H1 (cell line): ENCODE results near the gene RFX2. TPM values are rescaled to one million over a fixed set of nuclear protein-coding genes. Genes with fewer than 3 reads are reported as not detected.

Source experiments
- CTCF ChIA-PET: fragments of 300-600 bp; sonication (Branson Sonifier 250); formaldehyde crosslinking; loops from one replicate; lab custom pipeline; 2021; ENCODE audit not compliant: partially characterized antibody; lab: Charles Lee
- POLR2A ChIA-PET: fragments of 300-600 bp; sonication (Branson Sonifier 250); formaldehyde crosslinking; loops from one replicate; lab custom pipeline; 2021; ENCODE audit warnings: inconsistent platforms; ENCODE audit not compliant: partially characterized antibody; lab: Charles Lee
- DNase-seq, 2 experiments: peaks; one replicate each; pipeline versions ENCODE4 v3.0.0 to v3.0.0-alpha.2; 2010 to 2022; ENCODE audit warnings: low spot score in 2 of 2, low read depth in 1 of 2, mixed read lengths in 1 of 2
- FAIRE-seq: peaks from 2 replicates; lab custom pipeline; 2011; peaks lifted over from hg19 to GRCh38; lab: Jason Lieb, UNC
- H2AFZ ChIP-seq: 2 replicates; pipeline ENCODE4 v1.8.1; 2012; ENCODE audit warnings: low read length, inconsistent platforms
- H2AK5ac ChIP-seq: 2 replicates; pipeline ENCODE4 v1.6.1; 2013; ENCODE audit warnings: low read depth, low read length
- H2BK120ac ChIP-seq: replicated peaks from 2 replicates; pipeline ENCODE3; 2013; ENCODE audit warnings: low read depth, low read length, inconsistent platforms
- H2BK12ac ChIP-seq: 2 replicates; pipeline ENCODE4 v1.6.1; 2013; ENCODE audit warnings: low read depth, low read length
- H2BK15ac ChIP-seq: 2 replicates; pipeline ENCODE4 v1.6.1; 2013; ENCODE audit warnings: low read length
- H2BK20ac ChIP-seq: 2 replicates; pipeline ENCODE4 v1.6.1; 2013; ENCODE audit warnings: low read length
- H2BK5ac ChIP-seq: 2 replicates; pipeline ENCODE4 v1.6.1; 2013; ENCODE audit warnings: low read depth, low read length
- H3K14ac ChIP-seq: 2 replicates; pipeline ENCODE4 v1.6.1; 2013; ENCODE audit warnings: inconsistent platforms; ENCODE audit not compliant: insufficient read length
- H3K18ac ChIP-seq: 2 replicates; pipeline ENCODE4 v1.6.1; 2013; ENCODE audit warnings: low read length; ENCODE audit errors: extremely low read depth
- H3K23ac ChIP-seq: 2 replicates; pipeline ENCODE4 v1.6.1; 2013; ENCODE audit warnings: inconsistent platforms; ENCODE audit not compliant: insufficient read length
- H3K23me2 ChIP-seq: 2 replicates; pipeline ENCODE4 v1.6.1; 2013; ENCODE audit warnings: low read depth, low read length
- H3K27ac ChIP-seq: 2 replicates; pipeline ENCODE4 v1.6.1; 2011; ENCODE audit warnings: low read depth, low read length, inconsistent platforms
- H3K27me3 ChIP-seq, 4 experiments: replicated peaks in 1 of 4; 1 replicate in 1 of 4; 2 replicates in 3 of 4; pipeline versions ENCODE4 v1.6.1 to v1.8.1; 2011 to 2013; ENCODE audit warnings: low read length in 3 of 4, mild to moderate bottlenecking in 3 of 4, inconsistent platforms in 2 of 4, mixed read lengths in 2 of 4, moderate library complexity in 1 of 4; ENCODE audit not compliant: control insufficient read depth in 3 of 4, insufficient read depth in 3 of 4; ENCODE audit errors: extremely low read depth in 1 of 4
- H3K36me3 ChIP-seq, 4 experiments: 2 replicates each; pipeline versions ENCODE4 v1.6.1 to v1.8.1; 2011 to 2013; ENCODE audit warnings: mild to moderate bottlenecking in 4 of 4, low read length in 3 of 4, moderate library complexity in 2 of 4, control low read depth in 1 of 4, inconsistent platforms in 1 of 4; ENCODE audit not compliant: insufficient read depth in 4 of 4, control insufficient read depth in 2 of 4
- H3K4ac ChIP-seq: replicated peaks from 2 replicates; pipeline ENCODE3; 2013; ENCODE audit warnings: low read length, low read depth, mixed read lengths, inconsistent platforms; ENCODE audit not compliant: insufficient read length
- H3K4me1 ChIP-seq, 4 experiments: replicated peaks in 1 of 4; 1 replicate in 1 of 4; 2 replicates in 3 of 4; pipeline versions ENCODE4 v1.6.1 to v1.8.1; 2011 to 2013; ENCODE audit warnings: low read length in 3 of 4, inconsistent platforms in 2 of 4, mixed read lengths in 1 of 4; ENCODE audit not compliant: insufficient read depth in 4 of 4, control insufficient read depth in 3 of 4
- H3K4me2 ChIP-seq, 2 experiments: 2 replicates each; pipeline versions ENCODE4 v1.6.1 to v1.8.1; 2011 to 2013; ENCODE audit warnings: low read depth in 2 of 2, low read length in 2 of 2, control low read depth in 1 of 2, inconsistent platforms in 1 of 2, mild to moderate bottlenecking in 1 of 2; ENCODE audit not compliant: insufficient read depth in 1 of 2
- H3K4me3 ChIP-seq, 4 experiments: fragments of 200-600, 300-600 bp in 1 of 4; sonication (generic), shearing (Covaris generic), sonication (Bioruptor Twin) in 1 of 4; 2 replicates each; pipeline versions ENCODE4 v1.5.1 to v1.8.1; 2011 to 2016; ENCODE audit warnings: low read length in 4 of 4, low read depth in 3 of 4, control low read depth in 2 of 4, inconsistent platforms in 2 of 4, mild to moderate bottlenecking in 2 of 4, mixed read lengths in 1 of 4, moderate library complexity in 1 of 4; ENCODE audit not compliant: insufficient read depth in 2 of 4; ENCODE audit errors: extremely low read depth in 1 of 4
- H3K56ac ChIP-seq: replicated peaks from 2 replicates; pipeline ENCODE3; 2013; ENCODE audit warnings: low read depth, mild to moderate bottlenecking, mixed read lengths, low read length, inconsistent platforms; ENCODE audit not compliant: insufficient read length
- H3K79me1 ChIP-seq: 2 replicates; pipeline ENCODE4 v1.6.1; 2013; ENCODE audit warnings: low read depth, low read length, control low read depth
- H3K79me2 ChIP-seq, 2 experiments: 2 replicates each; pipeline versions ENCODE4 v1.6.1 to v1.8.1; 2012 to 2013; ENCODE audit warnings: low read length in 2 of 2, mild to moderate bottlenecking in 2 of 2, inconsistent platforms in 1 of 2; ENCODE audit not compliant: insufficient read depth in 2 of 2, control insufficient read depth in 1 of 2
- H3K9ac ChIP-seq, 4 experiments: replicated peaks in 1 of 4; 1 replicate in 1 of 4; 2 replicates in 3 of 4; pipeline versions ENCODE4 v1.6.1 to v1.8.1; 2011 to 2013; ENCODE audit warnings: low read depth in 3 of 4, low read length in 3 of 4, control low read depth in 2 of 4, mild to moderate bottlenecking in 2 of 4, moderate library complexity in 2 of 4, inconsistent platforms in 1 of 4; ENCODE audit errors: extremely low read depth in 1 of 4
- H3K9me3 ChIP-seq, 2 experiments: 2 replicates each; pipeline versions ENCODE4 v1.6.1 to v1.8.1; 2012 to 2013; ENCODE audit warnings: mild to moderate bottlenecking in 2 of 2, moderate library complexity in 2 of 2, control low read depth in 1 of 2, inconsistent platforms in 1 of 2, low read depth in 1 of 2, low read length in 1 of 2, mixed read lengths in 1 of 2; ENCODE audit not compliant: insufficient read depth in 2 of 2
- H4K20me1 ChIP-seq, 2 experiments: replicated peaks in 1 of 2; 2 replicates each; pipeline versions ENCODE3 to v1.8.1; 2011 to 2013; ENCODE audit warnings: inconsistent platforms in 2 of 2, low read length in 2 of 2, mild to moderate bottlenecking in 1 of 2; ENCODE audit not compliant: insufficient read depth in 2 of 2, control insufficient read depth in 1 of 2
- H4K5ac ChIP-seq: 2 replicates; pipeline ENCODE4 v1.6.1; 2013; ENCODE audit warnings: low read length, low read depth, mixed read lengths, inconsistent platforms; ENCODE audit not compliant: insufficient read length
- H4K8ac ChIP-seq: 2 replicates; pipeline ENCODE4 v1.8.0; 2013; ENCODE audit warnings: mild to moderate bottlenecking, moderate library complexity, low read length, inconsistent platforms; ENCODE audit not compliant: insufficient read depth; ENCODE audit errors: extremely low read depth
- H4K91ac ChIP-seq: replicated peaks from 2 replicates; pipeline ENCODE3; 2013; ENCODE audit warnings: low read length, mixed read lengths, inconsistent platforms; ENCODE audit not compliant: insufficient read length
- BCL11A ChIP-seq, 2 experiments: IDR thresholded peaks; one replicate each; pipeline ENCODE4 v1.6.1; 2011; ENCODE audit warnings: low read depth in 2 of 2, low read length in 2 of 2, mild to moderate bottlenecking in 2 of 2
- CBX5 ChIP-seq: fragments of 300-800, 300-1000 bp; sonication (generic); IDR thresholded peaks from 2 replicates; pipeline ENCODE4 v1.7.1; 2016; ENCODE audit warnings: antibody characterized with exemption, low read length, low read depth
- EGR1 ChIP-seq: IDR thresholded peaks from 2 replicates; pipeline ENCODE4 v1.6.1; 2011; ENCODE audit warnings: low read depth, low read length, borderline replicate concordance
- EP300 ChIP-seq, 2 experiments: IDR thresholded peaks; 1 replicate in 1 of 2; 2 replicates in 1 of 2; pipeline ENCODE4 v1.6.1; 2011 to 2012; ENCODE audit warnings: low read depth in 2 of 2, low read length in 2 of 2, mild to moderate bottlenecking in 2 of 2, borderline replicate concordance in 1 of 2, inconsistent platforms in 1 of 2, moderate library complexity in 1 of 2
- GABPA ChIP-seq: IDR thresholded peaks from 2 replicates; pipeline ENCODE4 v1.6.1; 2011; ENCODE audit warnings: mild to moderate bottlenecking, low read length, moderate library complexity, borderline replicate concordance; ENCODE audit not compliant: insufficient read depth
- MAX ChIP-seq: IDR thresholded peaks from 2 replicates; pipeline ENCODE4 v1.6.1; 2012; ENCODE audit warnings: inconsistent platforms
- SAP30 ChIP-seq: fragments of 300-600 bp; sonication (generic); IDR thresholded peaks from 2 replicates; pipeline ENCODE4 v1.7.1; 2012; ENCODE audit warnings: low read length, moderate library complexity, mild to moderate bottlenecking, inconsistent platforms; ENCODE audit not compliant: insufficient read depth, insufficient replicate concordance
- TAF1 ChIP-seq: IDR thresholded peaks from 2 replicates; pipeline ENCODE4 v1.6.1; 2011; ENCODE audit warnings: mild to moderate bottlenecking, low read depth, low read length
- TEAD4 ChIP-seq: IDR thresholded peaks from 2 replicates; pipeline ENCODE4 v1.6.1; 2012; ENCODE audit warnings: low read depth, low read length, inconsistent platforms, mixed read lengths
- YY1 ChIP-seq: IDR thresholded peaks from 2 replicates; pipeline ENCODE4 v1.6.1; 2011; ENCODE audit warnings: low read depth, mild to moderate bottlenecking, low read length
- WGBS, 2 experiments: shearing (Covaris generic) in 1 of 2; methylation state at CpG; one replicate each; pipeline versions ENCODE4 v1.1.6 to v1.1.7; 2013 to 2015; ENCODE audit warnings: low lambda C conversion rate in 2 of 2, mixed read lengths in 2 of 2, inconsistent platforms in 1 of 2, low coverage in 1 of 2, missing lambda C conversion rate in 1 of 2; ENCODE audit not compliant: insufficient replicate concordance in 2 of 2, insufficient coverage in 1 of 2, insufficient read length in 1 of 2; ENCODE audit errors: extremely low coverage in 1 of 2, missing lambda C conversion rate in 1 of 2; 5-methylcytosine and 5-hydroxymethylcytosine counted together
- polyA plus RNA-seq, 7 experiments: library from polyadenylated mRNA; depleted of rRNA in 3 of 7; stranded (reverse) in 5 of 7; unstranded in 2 of 7; fragments of >200 nt in 5 of 7; fragments of 200-250 nt in 2 of 7; gene quantifications; 1 replicate in 5 of 7; 2 replicates in 1 of 7; 4 replicates in 1 of 7; pipeline versions ENCODE4 v1.2.1 to v1.2.3, GENCODE V29; 2011 to 2013; ENCODE audit warnings: missing spikeins in 2 of 7, mixed read lengths in 2 of 7
- total RNA-seq: library from RNA; stranded (reverse); fragmentation: NEBNext Ultra II Directional; extraction: Animal tissue kit (Norgen Biotek cat#: 25700); gene quantifications from 2 replicates; pipeline ENCODE4 v1.2.1, GENCODE V29; 2021

RFX2 gene
- total and polyA plus RNA-seq, 2 of the 8 experiments (the other 6 are each of a cell fraction or from before 2014, with no cell fraction given) = 4.8 to 5.3 TPM

DNA sequence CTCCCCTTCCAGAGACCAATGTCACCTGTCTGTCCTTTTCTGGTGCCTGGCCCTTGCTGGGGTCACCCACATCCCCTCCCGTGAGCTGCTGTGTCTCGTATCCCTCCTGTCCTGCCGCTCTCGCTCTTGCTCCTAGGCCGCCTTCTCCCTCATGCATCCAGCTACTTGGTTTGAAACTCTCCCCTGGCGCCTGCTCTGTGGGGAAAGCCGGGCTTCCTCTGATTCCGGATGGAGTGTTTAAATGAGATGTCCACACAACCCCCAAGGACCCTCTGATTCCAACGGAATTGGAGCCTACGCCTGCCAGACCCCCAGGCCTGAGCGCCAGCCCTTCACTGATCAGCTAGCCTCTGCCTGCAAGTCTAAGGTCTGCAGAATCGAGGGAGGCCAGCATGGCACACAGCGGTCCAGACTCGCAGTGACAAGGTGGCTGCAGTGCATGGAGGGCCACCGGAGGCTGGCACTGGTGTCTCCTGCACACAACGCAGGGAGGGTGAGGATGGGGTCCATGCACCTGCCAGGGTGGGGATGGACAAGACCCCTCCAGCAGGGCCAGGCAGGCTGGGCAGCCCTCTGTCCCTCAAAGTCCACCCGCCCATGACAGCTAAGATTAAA, 47.2 kb downstream of the RFX2 start:
- POLR2A ChIA-PET = interaction anchor here (0.5 to 0.8 kb wide), 2 partner anchors 30 to 62 kb away, joined by 3 read pairs; no protein-coding TSS in a partner anchor
- no peaks in the 10 kb centered on the region for H3K79me1 ChIP-seq
- CTCF ChIA-PET = interaction anchor here (1.0 to 4.1 kb wide), 3 partner anchors 15 to 689 kb away, joined by 3 to 17 read pairs (median 3); no protein-coding TSS in a partner anchor
- no peak overlapping the region for H4K91ac ChIP-seq
- H3K18ac ChIP-seq = no peak overlapping the region
- H2BK120ac ChIP-seq = no peak overlapping the region
- no peaks in the 10 kb centered on the region for H3K36me3 ChIP-seq
- peaks cover 2 to 4% of the 10 kb centered on the region in 2 experiments for H4K20me1 ChIP-seq
- H3K4ac ChIP-seq = no peak overlapping the region
- no peak overlapping the region for H3K14ac ChIP-seq
- H2BK12ac ChIP-seq = peak overlapping the region; percentile 23; the same call in 1 of the 2 replicates
- FAIRE-seq = no peak
- no peaks in the 10 kb centered on the region for H3K79me2 ChIP-seq
- TF ChIP-seq SAP30 (no peak), GABPA (no peak), CBX5 (no peak), EP300 (IDR thresholded peaks at IDR 0.05; ENCODE audit: borderline replicate concordance in 1 of 2, low read depth in 2 of 2, low read length in 2 of 2) (no peak), YY1 (no peak), BCL11A (IDR thresholded peaks at IDR 0.05; ENCODE audit: low read depth in 2 of 2, low read length in 2 of 2) (no peak), TAF1 (no peak), MAX (no peak), EGR1 (no peak), TEAD4 (no peak)
- TF ChIP-seq, all 59 proteins: peak for 0
- no peaks in the 10 kb centered on the region for H3K9me3 ChIP-seq
- H3K27me3 ChIP-seq = 0 out of 7 replicates have a peak, but pooled peaks cover 0 to under 1% (median 0%) of the 10 kb centered on the region in 4 experiments
- H3K23ac ChIP-seq = no peak overlapping the region
- no peak overlapping the region for H3K9ac ChIP-seq
- 0 out of 2 replicates have a peak overlapping the region, but pooled peaks have one; percentile 38 for H3K27ac ChIP-seq
- H2BK15ac ChIP-seq = no peak overlapping the region
- H3K23me2 ChIP-seq = 0 out of 2 replicates have a peak, but pooled peaks cover 2% of the 10 kb centered on the region
- no peak for DNase-seq
- no peak overlapping the region for H2BK5ac ChIP-seq
- H3K4me2 ChIP-seq = no peak overlapping the region
- H3K4me1 ChIP-seq = peaks cover 3 to 6% (median 5%) of the 10 kb centered on the region in 4 experiments; a peak in 6 of 7 replicates
- no peak overlapping the region for H2BK20ac ChIP-seq
- peak overlapping the region; percentile 60; the same call in 1 of the 2 replicates for H2AK5ac ChIP-seq
- WGBS, 2 experiments = 88% methylated on average over 17 of the region's 17 CpGs; no CpG with 5 or more reads in 1 of the 2 experiments
- no peak overlapping the region for H2AFZ ChIP-seq
- H4K8ac ChIP-seq = peak overlapping the region; percentile 65; the same call in 1 of the 2 replicates
- no peak overlapping the region for H3K4me3 ChIP-seq
- no peak overlapping the region for H4K5ac ChIP-seq
- no peak overlapping the region for H3K56ac ChIP-seq
